Activated T-cell treated with anti-CD3 and anti-CD28 coated beads, Interleukin-2, amount 50 U/mL, for 4 hours (primary cell): ENCODE data around the gene CROCC2. TPM values are rescaled to one million over a fixed set of nuclear protein-coding genes. Genes with fewer than 3 reads are reported as not detected.

ENCODE experiments used
- ATAC-seq, 2 donors: fragments of 200-7000 bp; cut with Tn5 transposase; one replicate each; pipeline ENCODE4 v1.10.0; 2021
- DNase-seq: peaks from one replicate; pipeline ENCODE4 v3.0.0-alpha.2; 2020
- H3K27me3 Mint-ChIP-seq: one replicate; pipeline ENCODE4 v1.8.0; 2021; ENCODE audit warnings: low read depth, mixed read lengths
- H3K36me3 Mint-ChIP-seq: one replicate; pipeline ENCODE4 v1.8.0; 2022; ENCODE audit warnings: mixed read lengths; ENCODE audit not compliant: insufficient read depth
- H3K4me1 Mint-ChIP-seq: one replicate; pipeline ENCODE4 v1.8.0; 2021; ENCODE audit warnings: low read depth, mixed read lengths
- H3K4me3 Mint-ChIP-seq: one replicate; pipeline ENCODE4 v1.8.0; 2021; ENCODE audit warnings: mild to moderate bottlenecking, moderate library complexity, mixed read lengths
- H3K9me3 Mint-ChIP-seq: one replicate; pipeline ENCODE4 v1.8.0; 2021; ENCODE audit warnings: mixed read lengths
- total RNA-seq, 3 donors: library from RNA; stranded (reverse); gene quantifications; one replicate each; pipeline ENCODE4 v1.2.1, GENCODE V29; 2021

Gene CROCC2
- total RNA-seq, 3 donors from 2014 or later: not detected

DNA sequence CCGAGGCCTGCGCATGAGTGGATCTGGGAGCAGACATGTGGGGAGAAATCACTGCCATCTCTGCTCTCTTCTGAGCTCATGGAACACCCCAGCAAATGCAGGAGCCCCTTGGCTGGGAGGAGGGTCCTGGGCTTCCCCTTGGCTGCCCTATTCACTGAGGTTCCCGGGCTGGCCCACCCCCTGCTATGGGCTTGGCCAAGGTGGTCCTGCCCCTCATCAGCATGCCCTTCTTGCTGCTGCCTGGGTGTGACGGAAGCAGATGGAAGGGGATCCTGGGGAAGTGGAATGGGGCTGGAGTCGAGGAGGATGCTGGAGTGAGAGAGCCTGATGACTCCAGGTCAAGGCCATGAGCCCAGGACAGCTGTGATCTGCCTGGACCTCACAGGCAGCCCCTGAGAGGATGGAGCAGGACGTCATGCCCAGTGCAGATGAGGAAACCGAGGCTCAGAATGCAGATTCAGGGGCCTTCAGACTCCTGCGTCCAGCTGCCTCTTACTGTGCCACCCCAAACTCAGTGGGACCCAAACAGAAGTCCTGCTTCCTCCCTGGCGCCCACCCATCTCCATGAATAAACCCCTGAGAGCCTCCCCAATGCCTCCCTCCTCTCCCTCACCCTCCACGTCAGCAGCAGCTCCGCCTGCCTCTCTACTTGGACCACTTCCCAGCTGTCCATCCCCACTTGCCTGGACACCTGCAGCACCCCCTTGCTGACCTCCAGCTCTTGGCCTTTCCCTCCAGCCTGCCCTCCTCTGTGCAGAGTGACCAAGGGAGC, 96.3 kb downstream of the CROCC2 start:
- Mint-ChIP-seq H3K9me3 (peaks cover 21% of the 10 kb centered on the region), H3K36me3 (peaks cover 9% of the 10 kb centered on the region)
- DNase-seq: no peak

DNA sequence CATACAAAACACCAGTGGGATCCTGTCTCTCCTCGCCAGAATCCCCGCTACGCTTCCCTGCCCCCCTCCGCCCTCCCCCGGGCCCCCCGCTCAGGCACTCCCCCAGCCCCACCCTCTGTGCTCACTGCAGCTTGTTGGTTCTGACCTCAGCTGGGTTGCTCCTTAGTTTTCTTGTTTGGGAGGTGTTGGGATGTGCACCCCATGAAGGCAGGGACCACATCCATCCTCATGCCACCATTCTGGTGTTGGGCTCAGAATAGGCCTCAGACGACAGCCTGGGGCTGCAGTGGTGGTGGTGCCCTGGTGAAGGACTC, 96.9 kb downstream of the CROCC2 start:
- ATAC-seq: no peak

More for the DNA sequence above, 96.3 kb downstream of the CROCC2 start:
- H3K4me1 Mint-ChIP-seq: peaks cover 9% of the 10 kb centered on the region
- H3K27me3 Mint-ChIP-seq: peaks cover 16% of the 10 kb centered on the region
- no peak for ATAC-seq
- H3K4me3 Mint-ChIP-seq: no peak overlapping the region

DNA sequence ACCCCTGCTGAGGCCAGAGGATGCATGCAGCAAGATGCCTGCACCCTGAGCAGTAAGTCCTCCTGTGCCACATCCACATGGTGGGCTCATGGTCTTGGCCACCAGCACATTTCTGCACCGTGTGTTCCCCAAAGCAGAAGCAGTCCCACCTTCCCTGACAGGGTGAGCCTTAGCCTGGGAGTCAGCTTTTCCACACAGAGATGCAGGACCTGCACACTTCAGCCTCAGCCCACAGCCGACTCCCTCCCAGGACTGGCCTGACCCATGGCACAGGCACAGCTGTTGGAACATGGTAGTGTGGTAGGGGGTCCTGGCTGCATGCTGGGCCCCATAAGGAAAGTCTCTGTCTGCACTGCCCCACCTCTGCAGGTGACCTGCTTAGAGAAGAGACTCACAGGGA, 97.2 kb downstream of the CROCC2 start:
- peaks cover 9% of the 10 kb centered on the region for H3K36me3 Mint-ChIP-seq
- peaks cover 21% of the 10 kb centered on the region for H3K9me3 Mint-ChIP-seq
- ATAC-seq (no peak), DNase-seq (no peak)
- H3K27me3 Mint-ChIP-seq: peaks cover 14% of the 10 kb centered on the region
- peaks cover 8% of the 10 kb centered on the region for H3K4me1 Mint-ChIP-seq
- H3K4me3 Mint-ChIP-seq: no peak overlapping the region

More for the DNA sequence above, 96.9 kb downstream of the CROCC2 start:
- Mint-ChIP-seq H3K9me3 (peaks cover 21% of the 10 kb centered on the region), H3K27me3 (peaks cover 14% of the 10 kb centered on the region), H3K4me1 (peaks cover 8% of the 10 kb centered on the region), H3K4me3 (no peak overlapping the region), H3K36me3 (peaks cover 9% of the 10 kb centered on the region)
- DNase-seq: no peak

DNA sequence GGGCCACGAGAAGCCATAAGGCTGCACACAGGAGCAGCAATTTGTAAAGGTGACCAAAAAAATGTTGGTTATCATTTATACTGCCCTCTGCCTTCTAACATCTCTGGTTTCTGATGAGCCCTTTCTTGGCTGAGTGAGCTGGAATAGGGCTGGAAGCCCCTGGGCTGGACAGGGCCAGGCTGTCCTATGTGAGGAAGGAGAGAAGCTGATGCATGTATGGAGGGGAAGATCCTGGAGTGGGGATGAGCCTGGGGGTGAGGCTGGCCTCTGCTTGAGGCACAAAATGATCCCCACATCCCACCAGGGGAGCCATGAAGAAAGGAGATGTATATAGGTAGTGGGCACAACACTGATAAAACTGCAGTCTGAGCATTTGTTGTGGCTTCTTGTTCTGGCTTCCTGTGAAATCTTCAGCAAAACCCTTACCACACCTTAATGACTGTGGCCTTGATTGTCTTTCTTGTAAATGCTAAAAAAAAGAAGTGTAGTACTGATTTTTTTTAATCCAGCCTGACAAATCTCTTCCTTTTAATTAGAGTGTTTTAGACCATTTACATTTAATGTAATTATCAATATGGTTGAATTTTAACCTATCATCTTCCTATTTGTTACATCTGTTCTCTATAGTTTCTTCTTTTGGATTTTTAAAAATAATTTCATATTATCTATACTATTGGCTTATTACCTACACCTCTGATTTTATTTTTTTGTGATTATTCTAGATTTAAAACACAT, 97.9 kb downstream of the CROCC2 start:
- no peak for ATAC-seq
- peaks cover 21% of the 10 kb centered on the region for H3K9me3 Mint-ChIP-seq
- H3K4me1 Mint-ChIP-seq: peaks cover 11% of the 10 kb centered on the region
- H3K4me3 Mint-ChIP-seq: no peak overlapping the region
- DNase-seq: no peak
- H3K27me3 Mint-ChIP-seq: peaks cover 17% of the 10 kb centered on the region
- peaks cover 9% of the 10 kb centered on the region for H3K36me3 Mint-ChIP-seq

DNA sequence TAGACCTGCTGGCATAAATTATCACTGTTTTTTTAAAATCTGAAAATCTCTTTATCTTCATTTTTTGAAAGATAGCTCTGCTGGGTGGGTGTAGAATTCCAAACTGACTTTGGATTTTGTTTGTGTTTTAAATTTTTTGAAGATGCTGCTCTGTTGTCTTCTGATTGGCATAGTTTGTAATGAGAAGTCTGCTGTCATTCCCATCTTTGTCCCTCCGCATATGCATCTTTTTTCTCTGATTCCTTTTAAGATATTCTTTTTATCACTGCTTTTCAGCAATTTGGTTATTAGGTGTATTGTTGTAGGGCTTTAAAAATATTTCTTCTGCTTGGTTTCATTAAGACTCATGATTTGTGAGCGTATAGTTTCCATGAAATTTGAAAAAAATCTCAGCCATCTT, 99.4 kb downstream of the CROCC2 start:
- ATAC-seq (no peak), DNase-seq (no peak)
- peaks cover 19% of the 10 kb centered on the region for H3K4me1 Mint-ChIP-seq
- no peak overlapping the region for H3K4me3 Mint-ChIP-seq
- peaks cover 9% of the 10 kb centered on the region for H3K27me3 Mint-ChIP-seq
- H3K9me3 Mint-ChIP-seq: peaks cover 21% of the 10 kb centered on the region
- H3K36me3 Mint-ChIP-seq: peaks cover 9% of the 10 kb centered on the region

DNA sequence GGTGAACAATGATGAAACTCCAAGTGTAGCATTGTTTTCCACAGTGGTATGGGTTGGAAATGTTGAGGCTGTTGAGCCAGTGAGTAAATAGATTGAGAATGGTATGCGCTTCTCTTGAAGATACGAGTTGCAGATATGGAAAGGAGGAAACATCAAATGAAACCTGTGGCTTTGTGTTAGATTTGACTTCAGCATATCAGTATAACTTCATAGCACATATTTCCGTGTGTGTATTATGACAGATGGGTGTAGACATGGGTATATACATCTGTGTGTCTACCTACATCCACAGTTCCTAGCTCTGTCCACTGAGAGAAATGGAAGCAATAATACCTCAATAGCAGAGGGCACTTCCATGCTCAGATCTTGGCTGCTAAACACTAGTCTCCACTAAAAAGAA, 100.3 kb downstream of the CROCC2 start:
- Mint-ChIP-seq H3K27me3 (peaks cover 7% of the 10 kb centered on the region), H3K9me3 (peaks cover 21% of the 10 kb centered on the region), H3K4me1 (peaks cover 19% of the 10 kb centered on the region), H3K36me3 (peaks cover 9% of the 10 kb centered on the region), H3K4me3 (no peak overlapping the region)
- DNase-seq (no peak), ATAC-seq (peak; percentile 29 to 39)

DNA sequence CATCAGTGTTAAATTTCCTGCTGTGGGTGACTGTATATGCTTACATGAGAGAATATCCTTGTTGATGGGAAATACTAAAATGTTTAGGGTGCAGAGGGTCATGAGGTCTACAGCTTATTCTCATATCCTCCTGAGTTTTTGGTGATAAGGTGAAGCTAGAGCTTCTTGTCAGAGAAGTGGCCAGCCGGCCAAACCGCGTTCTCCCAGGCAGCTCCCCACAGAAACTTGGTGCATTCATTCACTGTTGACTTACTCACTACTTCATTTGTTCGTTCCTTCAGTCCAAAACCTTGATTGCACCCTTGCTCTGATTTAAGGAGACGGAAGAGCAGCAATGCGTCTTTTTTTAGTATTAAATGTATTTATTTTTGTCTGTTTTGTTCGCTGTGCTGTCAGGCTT, 101.0 kb downstream of the CROCC2 start:
- Mint-ChIP-seq H3K4me3 (no peak overlapping the region), H3K27me3 (peaks cover 7% of the 10 kb centered on the region), H3K36me3 (peaks cover 9% of the 10 kb centered on the region), H3K4me1 (peaks cover 19% of the 10 kb centered on the region), H3K9me3 (peaks cover 21% of the 10 kb centered on the region)
- DNase-seq: no peak
- no peak for ATAC-seq

DNA sequence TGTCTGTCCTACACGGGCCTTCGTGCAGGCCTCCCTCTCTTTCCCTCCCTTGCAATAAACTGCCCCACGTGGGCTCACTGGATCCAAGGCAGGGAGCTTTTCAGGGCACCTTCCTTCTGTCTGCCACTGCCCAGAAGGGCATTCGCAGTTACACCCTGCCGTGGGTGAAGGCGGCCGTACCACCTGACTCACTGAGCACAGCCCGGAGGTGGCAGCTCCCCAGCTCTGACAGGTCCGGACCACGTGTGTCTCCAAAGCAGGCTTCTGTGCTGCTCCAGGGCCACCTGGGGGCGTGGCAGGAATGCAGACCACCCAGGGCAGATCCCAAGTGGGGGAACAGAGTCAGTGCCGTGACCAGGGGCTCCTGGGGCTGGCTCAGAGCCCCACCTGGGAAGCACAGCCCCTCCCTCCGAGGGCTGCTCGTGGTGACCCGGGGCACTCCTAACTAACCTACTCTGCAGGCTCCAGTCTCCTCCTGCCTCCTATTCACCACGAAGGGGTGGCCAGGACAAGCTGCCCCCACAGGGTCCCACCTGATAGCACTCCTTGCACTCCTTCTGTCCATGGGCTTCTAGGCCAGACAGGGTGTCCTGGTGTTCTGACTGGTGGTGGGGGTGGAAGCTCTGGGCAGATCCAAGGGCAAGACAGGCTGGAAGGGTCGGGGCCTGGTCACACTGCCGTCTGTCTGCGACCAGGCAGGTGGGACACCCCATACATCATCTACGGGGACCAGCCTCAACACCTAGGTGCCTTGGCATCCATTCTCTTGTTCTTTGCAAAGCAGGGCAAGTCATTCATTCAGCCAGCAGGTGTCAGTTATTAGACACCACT, 102.0 kb downstream of the CROCC2 start:
- peaks cover 22% of the 10 kb centered on the region for H3K4me1 Mint-ChIP-seq
- no peak overlapping the region for H3K4me3 Mint-ChIP-seq
- DNase-seq (no peak), ATAC-seq (no peak)
- peaks cover 21% of the 10 kb centered on the region for H3K9me3 Mint-ChIP-seq
- H3K36me3 Mint-ChIP-seq: peaks cover 9% of the 10 kb centered on the region
- H3K27me3 Mint-ChIP-seq: peaks cover 10% of the 10 kb centered on the region

DNA sequence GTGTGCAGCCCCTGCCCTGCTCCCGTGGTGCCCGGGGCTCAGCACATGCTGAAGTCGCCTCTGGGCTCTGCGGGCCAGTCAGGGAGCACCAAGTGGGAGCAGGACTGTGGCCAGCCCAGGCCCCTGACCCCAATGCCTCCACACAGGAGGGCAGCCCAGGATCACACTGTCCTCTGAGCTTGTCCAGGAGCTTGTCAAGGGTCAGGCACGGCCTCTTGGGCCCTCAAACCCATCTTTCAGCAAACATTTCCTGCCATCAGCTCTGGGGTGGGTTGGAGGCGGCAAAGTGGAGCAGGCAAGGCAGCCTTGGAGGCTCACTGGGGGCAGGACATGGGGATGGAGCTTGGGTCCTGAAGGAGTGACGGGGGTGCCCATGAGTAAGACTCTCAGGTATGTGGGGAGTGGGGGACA, 102.6 kb downstream of the CROCC2 start:
- Mint-ChIP-seq H3K27me3 (peaks cover 10% of the 10 kb centered on the region), H3K9me3 (peaks cover 15% of the 10 kb centered on the region), H3K4me1 (peaks cover 22% of the 10 kb centered on the region), H3K4me3 (peak overlapping the region; percentile 40), H3K36me3 (peaks cover 5% of the 10 kb centered on the region)
- no peak for DNase-seq
- no peak for ATAC-seq

DNA sequence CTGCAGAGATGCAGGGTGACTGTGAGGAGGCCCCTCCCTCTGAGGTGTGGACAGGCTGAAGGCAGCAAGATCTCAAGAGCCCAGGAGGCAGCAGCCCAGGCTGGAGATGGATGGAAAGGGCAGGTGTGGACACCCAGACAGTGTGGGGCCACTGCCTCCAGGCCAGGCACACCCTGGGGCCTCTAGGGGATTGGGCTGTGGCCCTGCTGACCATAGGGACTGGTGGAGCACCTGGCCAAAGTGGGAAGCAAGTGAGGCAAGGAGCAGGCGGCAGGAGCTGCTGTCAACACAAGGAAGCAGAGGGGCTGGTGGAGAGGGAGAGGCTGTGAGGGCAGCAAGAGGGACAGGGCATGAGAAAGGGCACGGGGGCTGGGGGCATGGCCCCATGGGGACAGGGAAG, 103.1 kb downstream of the CROCC2 start:
- no peak for DNase-seq
- no peak for ATAC-seq
- peaks cover 3% of the 10 kb centered on the region for H3K36me3 Mint-ChIP-seq
- H3K27me3 Mint-ChIP-seq: peaks cover 10% of the 10 kb centered on the region
- peaks cover 22% of the 10 kb centered on the region for H3K4me1 Mint-ChIP-seq
- peaks cover 10% of the 10 kb centered on the region for H3K9me3 Mint-ChIP-seq
- peak overlapping the region; percentile 40 for H3K4me3 Mint-ChIP-seq

DNA sequence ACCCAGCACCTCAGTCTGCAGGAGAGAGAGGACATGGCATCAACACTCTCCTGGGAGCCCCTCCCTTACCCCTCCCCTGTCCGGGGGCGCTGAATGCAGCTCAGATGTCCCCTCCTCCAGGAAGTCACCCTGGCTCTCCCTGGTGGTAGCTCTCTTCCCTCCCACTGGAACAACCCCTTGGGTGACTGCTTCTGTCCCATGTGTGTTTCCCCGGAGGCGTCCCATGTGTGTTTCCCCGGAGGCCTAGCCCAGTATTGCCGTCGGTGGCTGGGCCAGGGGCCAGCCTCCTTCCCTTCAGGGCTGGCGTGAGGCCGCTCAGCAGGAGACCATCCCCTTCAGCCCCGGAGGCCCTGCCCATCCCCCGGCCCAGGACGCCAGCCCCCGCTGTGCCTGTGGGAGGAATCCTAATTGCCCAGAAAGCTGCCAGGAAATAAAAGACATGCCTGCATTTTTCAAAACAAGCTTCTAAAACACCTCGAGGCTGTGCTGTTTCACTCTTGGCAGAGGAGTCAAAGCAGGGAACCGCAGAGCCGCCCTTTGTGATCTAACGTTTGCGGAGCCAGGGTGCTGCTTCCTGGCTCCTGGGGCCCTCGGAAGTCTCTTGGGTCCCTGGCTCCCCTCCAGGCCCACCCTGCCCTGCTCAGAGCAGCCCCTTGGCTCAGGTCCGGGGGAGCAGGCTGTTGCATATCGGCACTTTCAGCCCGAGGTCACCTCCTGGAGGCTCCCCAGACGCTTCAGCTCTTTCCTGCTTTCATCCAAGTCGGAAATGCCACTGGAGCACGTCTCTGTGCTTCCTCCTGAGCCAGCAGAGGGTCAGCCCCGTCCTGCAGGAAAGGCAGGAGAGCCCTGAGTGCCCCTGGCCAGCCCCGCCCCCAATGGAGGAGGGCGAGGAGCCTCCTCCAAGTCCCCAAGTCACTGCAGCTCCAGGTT, 103.7 kb downstream of the CROCC2 start:
- Mint-ChIP-seq H3K4me3 (peak overlapping the region; percentile 29), H3K27me3 (peaks cover 10% of the 10 kb centered on the region), H3K36me3 (peaks cover 3% of the 10 kb centered on the region), H3K4me1 (peaks cover 22% of the 10 kb centered on the region), H3K9me3 (peaks cover 10% of the 10 kb centered on the region)
- no peak for DNase-seq
- peak; percentile 74 to 79 for ATAC-seq

DNA sequence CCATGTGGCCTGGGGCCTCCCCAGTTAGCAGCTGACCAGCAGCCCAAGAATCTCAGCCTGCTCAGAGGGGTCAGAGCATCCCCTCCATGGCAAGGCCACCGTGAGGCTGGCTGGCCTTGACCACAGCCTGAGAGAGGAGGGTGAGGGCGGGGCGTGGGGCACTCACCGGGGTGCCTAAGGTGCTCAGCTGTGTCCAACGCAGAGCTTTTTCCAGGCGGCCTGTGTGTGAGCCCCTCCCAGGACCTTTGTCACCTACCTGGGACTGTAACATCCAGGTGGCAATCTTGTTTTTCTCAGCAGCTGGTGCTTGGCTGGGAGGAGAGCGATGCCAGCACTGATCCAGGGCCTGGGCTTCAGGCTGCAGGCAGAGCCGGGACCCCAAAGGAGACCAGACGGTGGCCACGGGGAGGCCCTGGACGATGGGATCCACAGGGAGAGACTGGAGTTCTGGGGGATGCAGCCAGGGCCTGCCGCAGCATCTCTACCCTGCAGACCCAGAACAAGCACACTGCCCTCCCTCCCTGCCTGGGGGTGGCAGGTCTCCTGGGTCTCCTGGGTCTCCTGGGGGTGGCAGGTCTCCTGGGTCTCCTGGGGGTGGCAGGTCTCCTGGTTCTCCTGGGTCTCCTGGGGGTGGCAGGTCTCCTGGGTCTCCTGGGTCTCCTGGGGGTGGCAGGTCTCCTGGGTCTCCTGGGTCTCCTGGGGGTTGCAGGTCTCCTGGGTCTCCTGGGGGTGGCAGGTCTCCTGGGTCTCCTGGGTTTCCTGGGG, 104.6 kb downstream of the CROCC2 start:
- DNase-seq: no peak
- peaks cover 21% of the 10 kb centered on the region for H3K4me1 Mint-ChIP-seq
- H3K27me3 Mint-ChIP-seq: peaks cover 10% of the 10 kb centered on the region
- no peak for ATAC-seq
- peak overlapping the region; percentile 29 for H3K4me3 Mint-ChIP-seq
- no peaks in the 10 kb centered on the region for H3K36me3 Mint-ChIP-seq
- H3K9me3 Mint-ChIP-seq: peaks cover 6% of the 10 kb centered on the region

DNA sequence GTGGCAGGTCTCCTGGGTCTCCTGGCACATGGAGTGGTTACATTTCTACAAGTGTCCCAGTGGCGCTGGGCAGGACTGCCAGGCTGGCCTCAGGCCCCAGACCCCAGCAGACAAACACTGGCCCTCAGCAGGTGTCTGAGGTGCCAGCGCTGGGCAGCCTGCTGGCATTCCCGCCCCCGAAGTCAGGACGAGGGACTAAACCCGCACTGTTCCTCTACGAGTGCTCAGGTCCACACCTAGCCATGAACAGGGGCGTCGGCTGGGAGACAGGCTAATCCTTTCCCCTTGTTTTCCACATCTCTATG, 105.1 kb downstream of the CROCC2 start:
- no peak for DNase-seq
- H3K27me3 Mint-ChIP-seq: peaks cover 10% of the 10 kb centered on the region
- H3K4me1 Mint-ChIP-seq: peaks cover 20% of the 10 kb centered on the region
- no peak overlapping the region for H3K4me3 Mint-ChIP-seq
- ATAC-seq: no peak
- no peaks in the 10 kb centered on the region for H3K36me3 Mint-ChIP-seq
- H3K9me3 Mint-ChIP-seq: peaks cover under 1% of the 10 kb centered on the region
